ENCODE results near the gene ATP23.

GRCh38 chr12:57892232-57892972 lies 49.0 kb upstream of the ATP23 start:
- TF ChIP-seq REST (IDR thresholded peaks at IDR 0.05; ENCODE audit: insufficient read depth in 1 of 2, low read depth in 2 of 2, low read length in 2 of 2) (no peak), POLR2AphosphoS5 (IDR thresholded peaks at IDR 0.05; ENCODE audit: low read depth, low read length) (no peak), TAF1 (IDR thresholded peaks at IDR 0.05; ENCODE audit: borderline replicate concordance, insufficient read depth, low read length) (no peak)
